Measurements from ENCODE around the gene UBE2G2. TPM values are rescaled to one million over a fixed set of nuclear protein-coding genes. Genes with fewer than 3 reads are reported as not detected.
A peak's percentile ranks its signal among the peaks of the same experiment; 100 is the strongest.

UBE2G2 gene
- total RNA-seq, 3 donors from 2014 or later: 64.2 to 85.4 (median 66.8) TPM

DNA sequence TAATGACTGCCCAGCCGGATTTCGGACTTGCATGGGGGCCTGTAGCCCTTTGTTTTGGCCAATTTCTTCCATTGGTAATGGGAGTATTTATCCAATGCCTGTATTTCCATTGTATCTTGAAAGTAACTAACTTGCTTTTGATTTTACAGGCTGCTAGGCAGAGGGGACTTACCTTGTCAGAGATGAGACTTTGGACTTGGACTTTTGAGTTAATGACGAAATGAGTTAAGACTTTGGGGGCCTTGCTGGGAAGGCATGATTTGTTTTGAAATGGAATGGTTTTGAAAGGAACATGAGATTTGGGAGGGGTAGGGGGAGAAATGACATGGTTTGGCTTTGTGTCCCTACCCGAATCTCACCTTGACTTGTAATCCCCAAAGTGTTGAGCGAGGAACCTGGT is 9.6 kb downstream of the UBE2G2 start:
- intact Hi-C loops (cut with DNase I, micrococcal nuclease): no loop called here
- no peaks in the 10 kb centered on the region for H3K9me3 ChIP-seq
- H3K4me1 ChIP-seq (ENCODE audit: low read depth): peaks cover 13% of the 10 kb centered on the region
- no peaks in the 10 kb centered on the region for H3K36me3 ChIP-seq (ENCODE audit: low read depth)
- TF ChIP-seq, protein P1, sequence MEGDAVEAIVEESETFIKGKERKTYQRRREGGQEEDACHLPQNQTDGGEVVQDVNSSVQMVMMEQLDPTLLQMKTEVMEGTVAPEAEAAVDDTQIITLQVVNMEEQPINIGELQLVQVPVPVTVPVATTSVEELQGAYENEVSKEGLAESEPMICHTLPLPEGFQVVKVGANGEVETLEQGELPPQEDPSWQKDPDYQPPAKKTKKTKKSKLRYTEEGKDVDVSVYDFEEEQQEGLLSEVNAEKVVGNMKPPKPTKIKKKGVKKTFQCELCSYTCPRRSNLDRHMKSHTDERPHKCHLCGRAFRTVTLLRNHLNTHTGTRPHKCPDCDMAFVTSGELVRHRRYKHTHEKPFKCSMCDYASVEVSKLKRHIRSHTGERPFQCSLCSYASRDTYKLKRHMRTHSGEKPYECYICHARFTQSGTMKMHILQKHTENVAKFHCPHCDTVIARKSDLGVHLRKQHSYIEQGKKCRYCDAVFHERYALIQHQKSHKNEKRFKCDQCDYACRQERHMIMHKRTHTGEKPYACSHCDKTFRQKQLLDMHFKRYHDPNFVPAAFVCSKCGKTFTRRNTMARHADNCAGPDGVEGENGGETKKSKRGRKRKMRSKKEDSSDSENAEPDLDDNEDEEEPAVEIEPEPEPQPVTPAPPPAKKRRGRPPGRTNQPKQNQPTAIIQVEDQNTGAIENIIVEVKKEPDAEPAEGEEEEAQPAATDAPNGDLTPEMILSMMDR (IDR thresholded peaks at IDR 0.05): no peak
- no peak overlapping the region for H3K4me3 ChIP-seq
- DNase-seq: no peak
- ATAC-seq: no peak

DNA sequence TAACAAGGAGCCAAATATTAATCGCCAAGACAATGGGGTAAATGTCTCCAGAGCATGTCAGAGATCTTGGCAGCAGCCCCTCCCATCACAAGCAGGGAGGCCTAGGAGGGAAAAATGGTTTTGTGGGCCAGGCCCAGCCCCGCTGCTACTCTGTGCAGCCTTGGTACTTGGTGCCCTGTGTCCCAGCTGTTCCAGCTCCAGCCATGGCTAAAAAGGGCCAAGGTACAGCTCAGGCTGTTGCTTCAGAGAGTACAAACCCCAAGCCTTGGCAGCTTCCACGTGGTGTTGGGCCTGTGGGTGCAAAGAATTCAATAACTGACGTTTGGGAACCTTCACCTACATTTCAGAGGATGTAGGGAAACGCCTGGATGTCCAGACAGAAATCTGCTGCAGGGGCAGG is 10.4 kb downstream of the UBE2G2 start:
- ATAC-seq: no peak
- H3K36me3 ChIP-seq (ENCODE audit: low read depth): no peaks in the 10 kb centered on the region
- intact Hi-C loops (cut with DNase I, micrococcal nuclease): no loop called here
- TF ChIP-seq, protein P1 (IDR thresholded peaks at IDR 0.05): no peak
- H3K4me1 ChIP-seq (ENCODE audit: low read depth): peaks cover 13% of the 10 kb centered on the region
- no peak overlapping the region for H3K4me3 ChIP-seq
- H3K9me3 ChIP-seq: no peaks in the 10 kb centered on the region
- no peak for DNase-seq

DNA sequence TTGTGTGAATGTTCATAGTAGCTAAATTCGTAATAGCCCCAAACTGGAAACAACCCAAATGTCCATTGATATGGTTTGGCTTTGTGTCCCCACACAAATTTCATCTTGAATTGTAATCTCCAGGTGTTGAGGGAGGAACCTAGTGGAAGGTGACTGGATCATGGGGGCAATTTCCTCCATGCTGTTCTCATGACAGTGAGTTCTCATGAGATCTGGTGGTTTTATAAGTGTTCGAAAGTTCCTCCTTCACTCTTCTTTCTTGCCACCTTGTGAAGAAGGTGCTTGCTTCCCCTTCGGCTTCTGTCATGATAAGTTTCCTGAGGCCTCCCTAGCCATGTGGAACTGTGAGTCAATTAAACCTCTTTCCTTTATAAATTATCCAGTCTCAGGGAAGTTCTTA is 11.3 kb downstream of the UBE2G2 start:
- Histone ChIP-seq H3K9me3 (no peaks in the 10 kb centered on the region), H3K4me1 (ENCODE audit: low read depth) (peaks cover 13% of the 10 kb centered on the region), H3K36me3 (ENCODE audit: low read depth) (no peaks in the 10 kb centered on the region), H3K4me3 (no peak overlapping the region)
- intact Hi-C loops (cut with DNase I, micrococcal nuclease): no loop called here
- TF ChIP-seq, protein P1 (IDR thresholded peaks at IDR 0.05): no peak
- no peak for DNase-seq
- no peak for ATAC-seq

DNA sequence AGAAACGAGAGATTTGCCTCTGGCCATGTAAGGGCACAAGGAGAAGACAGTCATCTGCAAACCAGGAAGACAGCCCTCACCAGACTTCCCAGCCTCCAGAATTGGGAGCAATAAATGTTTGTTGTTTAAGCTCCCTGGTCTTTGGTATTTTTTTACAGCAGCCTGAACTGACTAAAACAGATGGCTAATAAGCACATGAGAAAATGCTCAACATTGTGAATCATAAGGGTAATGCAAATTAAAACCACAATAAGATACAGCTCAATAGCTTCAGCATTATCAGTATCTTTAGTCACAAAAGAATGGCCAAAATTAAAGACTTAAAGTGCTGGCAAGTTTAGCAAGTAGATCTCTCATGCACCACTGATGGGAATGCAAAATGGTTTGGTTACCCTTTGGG is 11.7 kb downstream of the UBE2G2 start:
- no peaks in the 10 kb centered on the region for H3K9me3 ChIP-seq
- no peaks in the 10 kb centered on the region for H3K36me3 ChIP-seq (ENCODE audit: low read depth)
- TF ChIP-seq, protein P1 (IDR thresholded peaks at IDR 0.05): no peak
- peaks cover 13% of the 10 kb centered on the region for H3K4me1 ChIP-seq (ENCODE audit: low read depth)
- ATAC-seq (peak; percentile 46), DNase-seq (no peak)
- intact Hi-C loops (cut with DNase I, micrococcal nuclease): no loop called here
- H3K4me3 ChIP-seq: no peak overlapping the region

DNA sequence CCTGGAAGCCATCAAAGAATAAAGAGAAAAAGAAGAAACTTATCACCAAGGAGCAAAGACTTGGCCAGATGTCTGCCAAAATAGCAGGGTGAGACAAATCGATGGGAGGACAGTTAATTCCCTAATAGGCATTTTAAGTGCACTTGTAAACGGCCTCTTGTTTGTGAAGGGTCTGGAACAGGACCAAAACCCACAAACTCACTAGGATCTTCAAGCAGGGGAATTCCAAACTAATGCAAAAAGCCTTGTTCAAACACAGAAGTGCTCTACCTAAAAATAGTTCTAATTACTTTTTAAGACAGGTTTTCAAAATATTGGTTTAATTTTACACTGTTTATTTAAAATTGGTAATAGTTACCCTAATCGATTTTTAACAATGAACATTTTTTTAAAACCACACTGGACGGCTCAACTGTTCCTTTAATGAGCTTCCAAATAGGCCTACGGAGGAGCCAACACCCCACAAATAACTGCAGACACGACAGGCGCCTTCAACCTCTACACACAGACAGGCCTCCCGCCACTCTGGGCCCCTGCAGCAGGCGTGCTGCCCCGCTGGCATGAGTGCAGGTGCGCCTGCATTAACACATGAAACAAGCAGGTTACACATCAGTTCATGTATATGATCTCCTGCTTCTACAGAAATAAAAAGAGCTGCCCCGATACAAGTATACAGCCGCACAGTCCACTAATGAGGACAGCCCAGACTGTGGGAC is 15.8 kb downstream of the UBE2G2 start:
- TF ChIP-seq, protein P1 (IDR thresholded peaks at IDR 0.05): no peak
- H3K9me3 ChIP-seq: no peaks in the 10 kb centered on the region
- intact Hi-C loops (cut with DNase I, micrococcal nuclease): no loop called here
- ATAC-seq (no peak), DNase-seq (no peak)
- H3K4me1 ChIP-seq (ENCODE audit: low read depth): no peaks in the 10 kb centered on the region
- no peaks in the 10 kb centered on the region for H3K36me3 ChIP-seq (ENCODE audit: low read depth)
- H3K4me3 ChIP-seq: no peak overlapping the region
